ENCODE measurements around the gene MROH2A. TPM values are rescaled to one million over a fixed set of nuclear protein-coding genes. Genes with fewer than 3 reads are reported as not detected.

MROH2A gene
- total and polyA plus RNA-seq, 9 of the 15 experiments (the other 6 are each of a cell fraction or from before 2014, with no cell fraction given), result 0.03 TPM; not detected in 8

GRCh38 chr2:233854241-233854981 lies 76.3 kb downstream of the MROH2A start, which contains the start of gene HJURP (continued):
- TF ChIP-seq ATF6 (CRISPR knock-in tag; IDR thresholded peaks at IDR 0.05) (no peak), MXI1 (IDR thresholded peaks at IDR 0.05; ENCODE audit: low read depth, low read length) (no peak), E4F1 (CRISPR knock-in tag; IDR thresholded peaks at IDR 0.05; ENCODE audit: borderline replicate concordance) (no peak), HEY1 (CRISPR knock-in tag; IDR thresholded peaks at IDR 0.05; ENCODE audit: borderline replicate concordance) (no peak), ATF7 (IDR thresholded peaks at IDR 0.05) (peak; percentile 67; the same call in 1 of the 2 replicates), GTF3C2 (IDR thresholded peaks at IDR 0.05; ENCODE audit: borderline replicate concordance, extremely low read depth, insufficient read length) (no peak), CREB5 (CRISPR knock-in tag; IDR thresholded peaks at IDR 0.05) (no peak), SRF (CRISPR knock-in tag; IDR thresholded peaks at IDR 0.05) (no peak), ARNT (IDR thresholded peaks at IDR 0.05) (0 out of 4 replicates have a peak, but pooled peaks of 1 of the 2 experiments have one; percentile 32), FOXK1 (CRISPR knock-in tag; IDR thresholded peaks at IDR 0.05; ENCODE audit: borderline replicate concordance) (no peak), MTA3 (IDR thresholded peaks at IDR 0.05; ENCODE audit: borderline replicate concordance) (0 out of 2 replicates have a peak, but pooled peaks have one; percentile 59)
